Liver (tissue), 9 donors: ENCODE data around the gene EXOSC10. TPM values are rescaled to one million over a fixed set of nuclear protein-coding genes. Genes with fewer than 3 reads are reported as not detected.
"Not testable (repeated sequence)": the region's sequence is repeated elsewhere in the genome, so short reads cannot be mapped to it uniquely, and the experiment has no call there.

Source experiments
- DNase-seq: peaks from one replicate; pipeline ENCODE4 v3.0.0-alpha.2; 2017; ENCODE audit warnings: low spot score
- H3K27ac ChIP-seq, 2 donors: one replicate each; pipeline ENCODE4 v1.7.0; 2013; ENCODE audit warnings: inconsistent platforms in 2 of 2, low read length in 2 of 2, control low read depth in 1 of 2, low read depth in 1 of 2, mild to moderate bottlenecking in 1 of 2
- H3K27me3 ChIP-seq, 4 donors: one replicate each; pipeline versions ENCODE4 v1.6.1 to v1.7.0; 2013; ENCODE audit warnings: low read length in 3 of 4, inconsistent platforms in 1 of 4, mild to moderate bottlenecking in 1 of 4, moderate library complexity in 1 of 4; ENCODE audit not compliant: control insufficient read depth in 4 of 4, insufficient read depth in 4 of 4
- H3K36me3 ChIP-seq, 4 donors: one replicate each; pipeline versions ENCODE4 v1.6.1 to v1.7.0; 2013; ENCODE audit warnings: low read length in 3 of 4, mild to moderate bottlenecking in 3 of 4, low read depth in 1 of 4, moderate library complexity in 1 of 4; ENCODE audit not compliant: control insufficient read depth in 4 of 4, insufficient read depth in 3 of 4
- H3K4me1 ChIP-seq, 4 donors: one replicate each; pipeline versions ENCODE4 v1.6.1 to v1.7.0; 2013; ENCODE audit warnings: low read length in 3 of 4, mild to moderate bottlenecking in 3 of 4, moderate library complexity in 1 of 4; ENCODE audit not compliant: control insufficient read depth in 4 of 4, insufficient read depth in 4 of 4
- H3K4me3 ChIP-seq, 3 donors: one replicate each; pipeline versions ENCODE4 v1.6.1 to v1.7.0; 2013; ENCODE audit warnings: low read length in 3 of 3, control low read depth in 1 of 3, low read depth in 1 of 3, mild to moderate bottlenecking in 1 of 3
- H3K9ac ChIP-seq, 2 donors: one replicate each; pipeline ENCODE4 v1.7.0; 2013; ENCODE audit warnings: low read length in 2 of 2, mild to moderate bottlenecking in 2 of 2, moderate library complexity in 2 of 2, control low read depth in 1 of 2, low read depth in 1 of 2
- H3K9me3 ChIP-seq, 4 donors: one replicate each; pipeline versions ENCODE4 v1.6.1 to v1.7.0; 2013; ENCODE audit warnings: low read length in 3 of 4; ENCODE audit not compliant: control insufficient read depth in 4 of 4
- CTCF ChIP-seq: fragments of 150-350 bp; IDR thresholded peaks from 2 replicates; pipeline ENCODE4 v1.5.1; 2017; ENCODE audit warnings: improper control_type of control experiment, low read depth, low read length; ENCODE audit not compliant: missing input control
- EGR1 ChIP-seq, 2 donors: IDR thresholded peaks; 2 replicates each; pipeline ENCODE4 v1.6.1; 2016 to 2018; ENCODE audit warnings: antibody characterized with exemption in 2 of 2, low read depth in 2 of 2
- FOXA1 ChIP-seq: IDR thresholded peaks from 2 replicates; pipeline ENCODE4 v1.6.1; 2016; ENCODE audit warnings: antibody characterized with exemption
- GABPA ChIP-seq, 2 donors: IDR thresholded peaks in 1 of 2; conservative IDR thresholded peaks in 1 of 2; 2 replicates each; pipeline ENCODE4 v1.6.1; 2016; ENCODE audit warnings: antibody characterized with exemption in 2 of 2, mild to moderate bottlenecking in 1 of 2, moderate library complexity in 1 of 2
- HNF4A ChIP-seq, 2 donors: conservative IDR thresholded peaks; 2 replicates each; pipeline ENCODE4 v1.6.1; 2016; ENCODE audit warnings: antibody characterized with exemption in 2 of 2, mild to moderate bottlenecking in 2 of 2
- RAD21 ChIP-seq, 2 donors: IDR thresholded peaks; 2 replicates each; pipeline ENCODE4 v1.6.1; 2016; ENCODE audit warnings: antibody characterized with exemption in 2 of 2, mild to moderate bottlenecking in 2 of 2
- REST ChIP-seq: IDR thresholded peaks from 2 replicates; pipeline ENCODE4 v1.6.1; 2016; ENCODE audit warnings: antibody characterized with exemption, mild to moderate bottlenecking
- YY1 ChIP-seq: IDR thresholded peaks from 2 replicates; pipeline ENCODE4 v1.6.1; 2016; ENCODE audit warnings: antibody characterized with exemption, mild to moderate bottlenecking
- WGBS: extraction: QIAGEN DNeasy Blood & Tissue Kit; methylation state at CpG from one replicate; pipeline ENCODE4 v1.1.7; 2013; 5-methylcytosine and 5-hydroxymethylcytosine counted together
- polyA plus RNA-seq, 2 donors: library from polyadenylated mRNA; stranded (reverse) in 1 of 2; unstranded in 1 of 2; fragments of 200-250 nt in 1 of 2; fragments of >200 nt in 1 of 2; fragmentation: Nextera tagmentation in 1 of 2; extraction: Ambion mirVana in 1 of 2; gene quantifications; one replicate each; pipeline versions ENCODE4 v1.2.1 to v1.2.3, GENCODE V29; 2013 to 2015
- total RNA-seq, 2 donors: library from RNA; depleted of rRNA; stranded (reverse); fragments of >200 nt; gene quantifications; one replicate each; pipeline ENCODE4 v1.2.3, GENCODE V29; 2014
- donor health status: healthy.
- donor health status: healthy.
- donor health status: healthy.
- donor health status: healthy.
- donor health status: healthy.

The EXOSC10 gene
- total and polyA plus RNA-seq, 4 donors = 11.3 to 29.2 (median 20.9) TPM

GRCh38 chr1:11039351-11040104 lies 60.1 kb downstream of the EXOSC10 start (continued):
- TF ChIP-seq HNF4A (conservative IDR thresholded peaks at IDR 0.05) = no peak
- TF ChIP-seq FOXA1 = no peak

- Histone ChIP-seq H3K4me1 (no peaks in the 10 kb centered on the region), H3K9me3 (no peaks in the 10 kb centered on the region), H3K36me3 (peaks cover 0 to 77% (median 42%) of the 10 kb centered on the region in 4 donors), H3K4me3 (no peak overlapping the region), H3K27me3 (no peaks in the 10 kb centered on the region), H3K27ac (no peak overlapping the region), H3K9ac (no peak overlapping the region)
- TF ChIP-seq HNF4A (conservative IDR thresholded peaks at IDR 0.05) (no peak), CTCF (peak; percentile 96), GABPA (IDR thresholded peaks at IDR 0.05 in 1 of 2, conservative IDR thresholded peaks at IDR 0.05 in 1 of 2) (no peak), EGR1 (IDR thresholded peaks at IDR 0.05; ENCODE audit: low read depth in 2 of 2) (no peak), YY1 (peak; percentile 12), RAD21 (IDR thresholded peaks at IDR 0.05) (peak; percentile 99), REST (no peak)
- 2% methylated on average over 8 of the region's 8 CpGs for WGBS
- DNase-seq = peak; percentile 86
Observed at GRCh38 chr1:11037740-11038182, 61.9 kb downstream of the EXOSC10 start.

- 67% methylated on average over 18 of the region's 18 CpGs for WGBS
- H3K36me3 ChIP-seq = peaks cover 0 to 71% (median 38%) of the 10 kb centered on the region in 4 donors
- not testable (repeated sequence) for H3K4me3 ChIP-seq, H3K4me1 ChIP-seq, H3K27ac ChIP-seq, H3K9ac ChIP-seq, DNase-seq, H3K9me3 ChIP-seq, H3K27me3 ChIP-seq
Observed at GRCh38 chr1:11037019-11037739, 62.5 kb downstream of the EXOSC10 start.
